Dendritic cell treated with granulocyte-macrophage colony-stimulating factor and Interleukin-4, amounts not matched to agents 40 ng/mL and 50 ng/mL, for 4 days (primary cell): ENCODE results near the gene ELF4.
A peak's percentile ranks its signal among the peaks of the same experiment; 100 is the strongest.

ENCODE experiments used
- H3K27ac Mint-ChIP-seq: one replicate; pipeline ENCODE4 v1.8.0; 2022; ENCODE audit warnings: mild to moderate bottlenecking, mixed read lengths
- H3K27me3 Mint-ChIP-seq: one replicate; pipeline ENCODE4 v1.8.0; 2022; ENCODE audit warnings: mild to moderate bottlenecking, mixed read lengths
- H3K36me3 Mint-ChIP-seq: one replicate; pipeline ENCODE4 v1.8.0; 2022; ENCODE audit warnings: low read depth, mixed read lengths
- H3K4me1 Mint-ChIP-seq: one replicate; pipeline ENCODE4 v1.8.0; 2022; ENCODE audit warnings: low read depth, mixed read lengths
- H3K4me3 Mint-ChIP-seq: one replicate; pipeline ENCODE4 v1.8.0; 2022; ENCODE audit warnings: mild to moderate bottlenecking, moderate library complexity, mixed read lengths
- H3K9me3 Mint-ChIP-seq: one replicate; pipeline ENCODE4 v1.8.0; 2022; ENCODE audit warnings: mixed read lengths
- intact Hi-C: fragments of 100-400 bp; cut with micrococcal nuclease; formaldehyde crosslinking; loops from one replicate; pipeline ENCODE4 v1.15.0; 2022

The ELF4 gene

GRCh38 chrX:130024127-130024526, 86.2 kb downstream of the ELF4 start:
- Mint-ChIP-seq H3K4me1 (peaks cover 16% of the 10 kb centered on the region), H3K27ac (peak overlapping the region; percentile 79), H3K27me3 (no peaks in the 10 kb centered on the region)

GRCh38 chrX:130020661-130021324, 89.5 kb downstream of the ELF4 start:
- Mint-ChIP-seq H3K27me3 (no peaks in the 10 kb centered on the region), H3K4me1 (peaks cover 20% of the 10 kb centered on the region), H3K27ac (no peak overlapping the region), H3K9me3 (no peaks in the 10 kb centered on the region), H3K36me3 (peaks cover 66% of the 10 kb centered on the region), H3K4me3 (no peak overlapping the region)
- intact Hi-C loops: no loop called here

More at GRCh38 chrX:130024127-130024526, 86.2 kb downstream of the ELF4 start:
- H3K36me3 Mint-ChIP-seq: peaks cover 55% of the 10 kb centered on the region
- H3K9me3 Mint-ChIP-seq: no peaks in the 10 kb centered on the region
- intact Hi-C loops: loop anchor here (1.0 kb wide), 1 partner anchor 92 kb away; no protein-coding TSS in a partner anchor
- peak overlapping the region; percentile 42 for H3K4me3 Mint-ChIP-seq

- Mint-ChIP-seq H3K36me3 (peaks cover 80% of the 10 kb centered on the region), H3K4me1 (peaks cover 10% of the 10 kb centered on the region), H3K9me3 (no peaks in the 10 kb centered on the region), H3K27me3 (no peaks in the 10 kb centered on the region), H3K27ac (no peak overlapping the region), H3K4me3 (no peak overlapping the region)
- intact Hi-C loops: no loop called here
Observed at GRCh38 chrX:130018143-130018542, 92.2 kb downstream of the ELF4 start.

GRCh38 chrX:130015181-130015580, 95.1 kb downstream of the ELF4 start:
- Mint-ChIP-seq H3K9me3 (no peaks in the 10 kb centered on the region), H3K36me3 (peaks cover 66% of the 10 kb centered on the region), H3K27me3 (no peaks in the 10 kb centered on the region), H3K4me3 (no peak overlapping the region), H3K27ac (no peak overlapping the region), H3K4me1 (peaks cover 10% of the 10 kb centered on the region)
- intact Hi-C loops: no loop called here
